Endothelial cell of umbilical vein (primary cell): Measurements from ENCODE around the gene EDC3. TPM values are rescaled to one million over a fixed set of nuclear protein-coding genes. Genes with fewer than 3 reads are reported as not detected.
A peak's percentile ranks its signal among the peaks of the same experiment; 100 is the strongest.

Experiments
- BruUV-seq: library from RNA; stranded (reverse); fragments of 400-500 nt; replicated peaks from 2 replicates; lab custom pipeline; 2021; lab: Mats Ljungman, UMichigan
- CTCF ChIA-PET: fragments of 300-600, 350-600 bp; sonication (Branson Sonifier 250); formaldehyde crosslinking; loops from one replicate; lab custom pipeline; 2021; ENCODE audit warnings: antibody characterized with exemption, inconsistent platforms; lab: Charles Lee
- POLR2A ChIA-PET: fragments of 300-600, 350-600 bp; sonication (Branson Sonifier 250); formaldehyde crosslinking; loops from one replicate; lab custom pipeline; 2021; ENCODE audit warnings: antibody characterized with exemption, inconsistent platforms; lab: Charles Lee
- DNase-seq: peaks from one replicate; pipeline ENCODE4 v3.0.0-alpha.2; 2011; ENCODE audit warnings: low read depth, low spot score
- FAIRE-seq: peaks from 2 replicates; lab custom pipeline; 2011; peaks lifted over from hg19 to GRCh38; lab: Jason Lieb, UNC
- H2AFZ ChIP-seq: 2 replicates; pipeline ENCODE4 v1.6.0; 2012; ENCODE audit warnings: low read depth, low read length, control low read depth, inconsistent platforms
- H3K27ac ChIP-seq: 2 replicates; pipeline ENCODE4 v1.5.1; 2011; ENCODE audit warnings: low read depth, mild to moderate bottlenecking, control low read depth, low read length, moderate library complexity; ENCODE audit not compliant: insufficient read depth
- H3K27me3 ChIP-seq, 2 experiments: 2 replicates each; pipeline versions ENCODE4 v1.6.0 to v1.6.1; 2011; ENCODE audit warnings: low read length in 2 of 2, mixed read lengths in 1 of 2; ENCODE audit not compliant: control insufficient read depth in 2 of 2, insufficient read depth in 2 of 2
- H3K36me3 ChIP-seq, 2 experiments: 2 replicates in 1 of 2; 3 replicates in 1 of 2; pipeline ENCODE4 v1.5.1; 2011; ENCODE audit warnings: low read length in 2 of 2, mild to moderate bottlenecking in 1 of 2, moderate library complexity in 1 of 2; ENCODE audit not compliant: control insufficient read depth in 2 of 2, insufficient read depth in 2 of 2; ENCODE audit errors: extremely low read depth in 1 of 2
- H3K4me1 ChIP-seq: 3 replicates; pipeline ENCODE4 v1.5.1; 2011; ENCODE audit warnings: mild to moderate bottlenecking, low read length; ENCODE audit not compliant: control insufficient read depth, insufficient read depth; ENCODE audit errors: extremely low read depth
- H3K4me2 ChIP-seq: 2 replicates; pipeline ENCODE4 v1.6.1; 2011; ENCODE audit warnings: low read length, control low read depth, mixed read lengths; ENCODE audit not compliant: insufficient read depth
- H3K4me3 ChIP-seq, 3 experiments: fragments of 200-600 bp in 1 of 3; sonication (generic), shearing (Covaris generic) in 1 of 3; replicated peaks in 1 of 3; 2 replicates each; pipeline ENCODE4 v1.5.1; 2011 to 2016; ENCODE audit warnings: control low read depth in 3 of 3, low read length in 3 of 3, mild to moderate bottlenecking in 2 of 3, inconsistent platforms in 1 of 3, low read depth in 1 of 3, moderate library complexity in 1 of 3; ENCODE audit not compliant: insufficient read depth in 1 of 3
- H3K79me2 ChIP-seq: 2 replicates; pipeline ENCODE4 v1.6.0; 2012; ENCODE audit warnings: low read length, inconsistent platforms; ENCODE audit not compliant: control insufficient read depth, insufficient read depth
- H3K9ac ChIP-seq: replicated peaks from 2 replicates; pipeline ENCODE3; 2011; ENCODE audit warnings: low read length, control low read depth; ENCODE audit not compliant: insufficient read depth; ENCODE audit errors: extremely low read depth
- H3K9me1 ChIP-seq: replicated peaks from 3 replicates; pipeline ENCODE4 v1.6.0; 2011; ENCODE audit warnings: mild to moderate bottlenecking, low read length; ENCODE audit not compliant: control insufficient read depth, insufficient read depth; ENCODE audit errors: extremely low read depth
- H3K9me3 ChIP-seq: replicated peaks from 2 replicates; pipeline ENCODE4 v1.5.1; 2012; ENCODE audit warnings: low read length, inconsistent platforms; ENCODE audit not compliant: control insufficient read depth, insufficient read depth
- H4K20me1 ChIP-seq: replicated peaks from 2 replicates; pipeline ENCODE3; 2011; ENCODE audit warnings: mild to moderate bottlenecking, low read length; ENCODE audit not compliant: control insufficient read depth, insufficient read depth; ENCODE audit errors: extremely low read depth
- CTCF ChIP-seq, 2 donors: IDR thresholded peaks; 1 replicate in 1 of 2; 2 replicates in 1 of 2; pipeline ENCODE4 v1.5.1; 2011; ENCODE audit warnings: low read length in 2 of 2, mild to moderate bottlenecking in 2 of 2, moderate library complexity in 2 of 2, control low read depth in 1 of 2, inconsistent platforms in 1 of 2, low read depth in 1 of 2; ENCODE audit not compliant: insufficient read depth in 1 of 2; ENCODE audit errors: extremely low read depth in 1 of 2
- EZH2 ChIP-seq: IDR thresholded peaks from 2 replicates; pipeline ENCODE4 v1.6.1; 2012; ENCODE audit warnings: borderline replicate concordance, low read depth, mild to moderate bottlenecking, moderate library complexity, low read length, inconsistent platforms; ENCODE audit not compliant: severe bottlenecking
- FOS ChIP-seq: IDR thresholded peaks from 2 replicates; pipeline ENCODE4 v1.6.1; 2011; ENCODE audit warnings: mild to moderate bottlenecking, low read length, moderate library complexity, borderline replicate concordance; ENCODE audit not compliant: insufficient read depth
- GATA2 ChIP-seq: IDR thresholded peaks from 2 replicates; pipeline ENCODE4 v1.7.0; 2011; ENCODE audit warnings: low read depth, mild to moderate bottlenecking, moderate library complexity, mixed read lengths, low read length; ENCODE audit not compliant: insufficient read length, insufficient read depth
- JUN ChIP-seq: IDR thresholded peaks from 2 replicates; pipeline ENCODE4 v1.6.1; 2011; ENCODE audit warnings: borderline replicate concordance, low read depth; ENCODE audit not compliant: insufficient read length, insufficient read depth
- MAX ChIP-seq: IDR thresholded peaks from 2 replicates; pipeline ENCODE4 v1.6.1; 2011; ENCODE audit not compliant: insufficient read depth, insufficient read length
- MYC ChIP-seq: IDR thresholded peaks from one replicate; pipeline ENCODE4 v1.6.1; 2011; ENCODE audit warnings: mild to moderate bottlenecking, low read depth, low read length
- POLR2A ChIP-seq: IDR thresholded peaks from 2 replicates; pipeline ENCODE4 v1.6.1; 2012; ENCODE audit warnings: low read depth, mild to moderate bottlenecking, control low read depth, low read length
- POLR2AphosphoS5 ChIP-seq: IDR thresholded peaks from 2 replicates; pipeline ENCODE4 v1.6.1; 2012; ENCODE audit warnings: low read depth, mild to moderate bottlenecking, control low read depth, low read length, moderate library complexity; ENCODE audit not compliant: insufficient read depth
- dilution Hi-C: fragments of 300-500 bp; cut with MboI; formaldehyde crosslinking; loops from one replicate; pipeline ENCODE4 v1.15.0; 2019; ENCODE audit warnings: low sequenced_read_pairs; ENCODE audit not compliant: extremely low pct_ligation_motif_present
- intact Hi-C: fragments of 100-400 bp; cut with micrococcal nuclease; formaldehyde crosslinking; loops from one replicate; pipeline ENCODE4 v1.10.0; 2022
- polyA plus RNA-seq, 4 experiments: library from polyadenylated mRNA; depleted of rRNA in 3 of 4; stranded (reverse) in 3 of 4; unstranded in 1 of 4; fragments of >200 nt; gene quantifications; 2 replicates each; pipeline versions ENCODE4 v1.2.1 to v1.2.3, GENCODE V29; 2011 to 2012; ENCODE audit warnings: missing spikeins in 1 of 4
- total RNA-seq: library from RNA; stranded (reverse); gene quantifications from 2 replicates; pipeline ENCODE4 v1.2.3, GENCODE V29; 2021

Gene EDC3
- total and polyA plus RNA-seq, 2 donors (not counting 3 experiments of a cell fraction or from before 2014, with no cell fraction given): 55.9 to 56.5 TPM

- intact Hi-C loops (no loop called here), dilution Hi-C loops (no loop called here)
- H4K20me1 ChIP-seq: no peaks in the 10 kb centered on the region
- peak overlapping the region; percentile 40 for H3K4me2 ChIP-seq
- no peaks in the 10 kb centered on the region for H3K27me3 ChIP-seq
- CTCF ChIA-PET: interaction anchor here (1.2 kb wide), 1 partner anchor 44 kb away, joined by 3 read pairs; no protein-coding TSS in a partner anchor
- no peak overlapping the region for H3K9ac ChIP-seq
- H3K4me1 ChIP-seq: peaks cover 12% of the 10 kb centered on the region
- H3K4me3 ChIP-seq: peak overlapping the region in 1 of 3 experiments; percentile 46
- no peak overlapping the region for H3K27ac ChIP-seq
- H3K36me3 ChIP-seq: no peaks in the 10 kb centered on the region
- no peak for DNase-seq
- H2AFZ ChIP-seq: peak overlapping the region; percentile 55
- FAIRE-seq: no peak
- POLR2A ChIA-PET: no interaction called here
- TF ChIP-seq JUN (no peak), CTCF (IDR thresholded peaks at IDR 0.05; ENCODE audit: extremely low read depth in 1 of 2, insufficient read depth in 1 of 2, low read depth in 1 of 2, low read length in 2 of 2) (no peak), MYC (no peak), POLR2AphosphoS5 (no peak), EZH2 (no peak), POLR2A (no peak), MAX (no peak), FOS (no peak), GATA2 (no peak)
- H3K79me2 ChIP-seq: no peaks in the 10 kb centered on the region
- BruUV-seq: TSS peak; percentile 52
- no peaks in the 10 kb centered on the region for H3K9me3 ChIP-seq
- no peaks in the 10 kb centered on the region for H3K9me1 ChIP-seq
Measured at GRCh38 chr15:74726774-74727164, 30.9 kb upstream of the EDC3 start.
